ENCODE measurements around the gene RCAN2.

DNA sequence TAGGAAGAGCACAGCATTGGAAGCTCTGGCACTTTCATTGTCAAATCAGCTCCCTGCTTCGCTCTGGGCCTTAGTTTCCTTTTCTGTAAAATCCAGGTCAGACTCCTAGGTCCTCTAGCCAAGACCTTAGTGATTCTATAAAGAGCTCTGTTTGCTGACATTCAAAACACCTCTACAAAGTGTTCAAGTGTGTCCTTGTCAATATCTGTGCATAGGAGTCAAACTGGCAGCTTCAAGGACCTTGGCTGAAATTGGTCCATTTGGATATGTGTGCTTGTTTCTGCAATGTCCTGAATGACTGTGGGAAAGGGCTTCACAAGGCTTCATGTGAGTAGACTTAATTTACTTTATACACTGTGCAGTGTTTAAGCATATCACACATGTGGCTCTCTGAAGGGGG, 246.6 kb downstream of the RCAN2 start:
- TF ChIP-seq CTCF (IDR thresholded peaks at IDR 0.05 in 8 of 11, conservative IDR thresholded peaks at IDR 0.05 in 3 of 11) (no peak), POLR2A (IDR thresholded peaks at IDR 0.05) (no peak), POLR2AphosphoS5 (IDR thresholded peaks at IDR 0.05) (no peak)
